HL-60/S4 treated with phorbol 12-myristate 13-acetate at 8.2 ng/mL for 4 days and 3 days (cell line): ENCODE measurements around the gene C1orf146.
"Not testable (repeated sequence)": the region's sequence is repeated elsewhere in the genome, so short reads cannot be mapped to it uniquely, and the experiment has no call there.

ENCODE experiments used
- in situ Hi-C: fragments of 300-500 bp; cut with MboI; formaldehyde crosslinking; loops from 2 replicates; pipeline ENCODE4 v1.15.0; 2022; ENCODE audit warnings: low sequenced_read_pairs

Gene C1orf146

DNA sequence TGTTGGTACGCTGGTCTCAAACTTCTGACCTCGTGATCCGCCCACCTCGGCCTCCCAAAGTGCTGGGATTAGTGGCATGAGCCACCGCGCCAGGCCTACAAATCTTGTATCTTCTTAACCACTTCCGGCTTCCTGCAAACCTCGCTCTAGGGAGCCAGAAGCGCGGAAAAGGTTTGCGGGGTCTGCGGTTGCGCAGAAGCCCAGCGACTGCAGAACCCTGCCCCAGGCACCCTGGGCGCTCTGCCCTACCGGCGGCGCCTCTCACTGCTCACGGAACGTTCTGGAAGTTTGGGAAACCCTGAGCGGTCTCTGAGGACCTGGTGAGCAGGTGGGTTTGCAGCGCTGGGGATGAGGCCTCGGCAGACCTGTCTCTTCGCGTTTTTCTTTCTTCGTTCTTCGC, at the start of gene C1orf146:
TSS of gene C1orf146 (plus strand) at position 195 of the 400 bp plus-strand sequence. CDS start 13,506 bp downstream, outside the sequence.
- in situ Hi-C loops: no loop called here

DNA sequence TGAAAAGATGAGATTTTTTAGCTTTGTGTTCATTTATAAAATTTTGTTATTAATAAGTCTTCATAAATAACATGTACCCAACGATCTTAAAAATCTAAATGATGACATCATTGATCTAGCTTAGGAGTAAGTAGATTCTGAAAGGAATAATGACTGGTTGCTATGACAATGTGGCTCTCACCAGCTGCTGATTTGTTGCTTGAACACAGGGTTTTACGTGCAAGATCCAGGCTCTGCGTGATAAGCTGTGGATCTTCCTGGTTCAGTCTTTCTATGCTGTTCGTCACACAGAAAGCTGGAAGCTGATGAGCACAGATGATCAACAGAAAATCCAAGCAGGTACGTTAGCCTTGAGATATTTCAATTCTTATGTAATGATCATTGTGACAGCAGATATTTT, 49.1 kb upstream of the C1orf146 start:
- in situ Hi-C loops: no loop called here

DNA sequence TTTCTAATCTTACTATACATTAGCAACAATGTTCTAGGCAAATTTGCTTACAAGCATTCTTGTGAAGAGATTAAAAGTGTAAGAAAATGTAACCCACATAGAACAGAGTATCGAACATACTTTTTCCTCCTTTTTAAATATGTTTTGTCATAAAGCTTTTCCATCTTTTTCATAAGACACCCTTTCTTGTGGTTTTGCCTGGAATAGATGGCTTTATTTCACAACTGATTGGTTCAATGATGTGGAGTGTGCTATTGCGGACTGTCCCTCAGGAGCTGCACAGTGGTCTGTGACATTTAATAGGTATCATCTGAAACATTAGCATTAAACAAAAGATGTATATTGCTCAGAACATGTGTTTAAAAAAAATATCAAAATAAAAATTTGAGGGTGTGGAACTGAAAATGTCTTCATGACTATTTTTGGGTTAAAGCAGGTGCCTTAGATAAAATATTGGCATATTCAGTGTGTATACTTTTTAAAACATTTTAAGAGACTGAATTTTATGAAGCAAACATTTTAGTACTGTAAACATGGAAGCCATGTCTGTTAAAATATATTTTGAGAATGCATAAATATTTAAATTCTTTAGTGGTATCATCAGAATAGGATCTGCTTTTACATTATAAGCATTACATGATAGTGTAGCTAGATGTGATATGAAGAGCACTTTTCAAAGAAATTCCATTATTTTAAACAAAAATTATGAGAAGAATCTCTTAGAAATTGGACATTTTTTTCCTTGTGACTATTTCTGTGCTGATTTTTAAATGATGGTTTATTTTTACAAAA, 48.3 kb upstream of the C1orf146 start:
- in situ Hi-C loops: no loop called here

DNA sequence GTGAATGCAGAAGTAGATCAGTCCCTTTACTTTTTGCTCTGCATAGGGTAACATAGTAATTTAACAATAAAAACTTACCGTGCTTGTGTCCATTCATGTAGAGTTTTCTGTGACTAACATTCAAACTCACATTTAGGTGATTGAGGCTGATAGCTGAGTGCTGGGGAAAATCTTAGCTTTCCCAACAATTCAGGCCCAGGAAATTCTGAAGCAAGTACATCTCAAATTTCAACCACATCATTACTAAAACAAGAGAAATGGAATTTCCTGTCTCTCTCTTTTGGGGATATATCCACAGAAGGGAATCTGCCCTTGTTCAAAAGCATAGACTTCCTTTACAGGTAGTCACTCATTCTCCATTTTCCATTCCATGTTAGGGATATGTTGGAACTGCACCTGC, 33.1 kb upstream of the C1orf146 start:
- in situ Hi-C loops: no loop called here

DNA sequence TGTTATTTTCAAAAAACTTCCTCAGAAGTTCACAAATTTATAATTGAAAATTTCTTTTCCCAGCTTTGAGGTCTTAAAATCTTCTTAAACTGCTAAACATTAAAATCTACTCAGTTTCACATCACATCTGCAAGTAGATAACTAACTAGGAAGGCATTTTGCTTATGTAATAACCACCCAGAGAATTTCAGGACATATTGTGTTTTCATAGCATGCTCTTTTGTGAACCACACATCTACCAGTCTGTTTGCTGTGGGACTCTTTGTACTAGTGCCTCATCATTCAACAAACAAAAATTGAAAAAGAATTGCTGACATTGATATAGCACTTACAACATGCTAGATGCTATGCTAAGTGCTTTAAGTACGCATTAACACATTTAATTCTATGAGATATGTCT, 31.6 kb upstream of the C1orf146 start:
- in situ Hi-C loops: no loop called here

DNA sequence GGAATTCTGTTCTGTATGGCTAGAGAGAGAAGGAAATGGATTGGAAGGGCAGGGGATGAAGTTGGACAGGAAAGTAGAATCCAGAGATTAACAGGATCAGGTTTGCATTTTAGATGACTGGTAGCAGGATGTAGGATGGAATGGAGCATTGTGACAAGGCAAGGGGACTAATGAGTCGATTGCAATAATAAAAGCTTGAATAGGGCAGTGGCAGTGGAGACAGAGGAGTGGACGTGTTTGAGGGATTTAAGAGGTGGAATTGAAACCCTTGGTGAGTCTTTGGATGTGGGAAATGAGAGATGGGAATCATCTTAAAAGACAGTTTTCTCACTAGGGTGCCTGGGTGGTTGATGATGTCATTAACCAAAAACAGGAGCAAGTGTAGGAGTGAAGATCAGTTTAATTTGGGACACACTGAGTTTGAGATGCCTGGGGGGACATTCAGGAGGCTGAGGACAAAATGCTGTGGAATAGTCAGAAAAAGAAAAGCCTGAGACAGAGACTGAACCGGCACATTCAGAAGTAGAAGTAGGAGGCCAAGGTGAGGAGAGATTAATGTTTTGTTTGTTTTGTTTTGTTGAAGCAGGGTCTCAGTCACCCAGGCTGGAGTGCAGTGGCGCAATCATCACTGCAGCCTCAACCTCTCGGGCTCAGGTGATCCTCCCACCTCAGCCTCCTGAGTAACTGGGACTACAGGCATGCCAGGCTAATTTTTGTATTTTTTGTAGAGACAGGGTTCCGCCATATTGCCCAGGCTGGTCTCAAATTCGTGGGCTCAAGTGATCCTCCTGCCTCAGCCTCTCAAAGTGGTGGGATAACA, 29.1 kb upstream of the C1orf146 start:
- in situ Hi-C loops: no loop called here

DNA sequence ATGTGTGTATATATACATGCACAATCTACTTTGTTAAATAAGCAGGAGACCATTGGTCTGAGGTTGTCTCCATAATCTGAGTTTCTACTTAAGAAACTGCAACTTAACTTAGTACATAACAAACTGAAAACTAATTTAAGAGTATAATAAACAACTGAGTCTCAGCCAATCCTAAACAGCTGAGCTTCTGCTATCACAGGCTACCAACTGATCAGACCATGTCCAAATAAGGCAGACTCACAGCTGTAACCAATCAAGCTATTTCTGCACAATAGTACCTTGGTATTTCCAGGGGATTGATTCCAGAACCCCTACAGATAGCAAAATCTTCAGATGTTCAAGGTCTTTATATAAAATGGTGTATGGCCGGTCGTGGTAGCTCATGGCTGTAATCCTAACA, 26.0 kb upstream of the C1orf146 start:
- in situ Hi-C loops: no loop called here

DNA sequence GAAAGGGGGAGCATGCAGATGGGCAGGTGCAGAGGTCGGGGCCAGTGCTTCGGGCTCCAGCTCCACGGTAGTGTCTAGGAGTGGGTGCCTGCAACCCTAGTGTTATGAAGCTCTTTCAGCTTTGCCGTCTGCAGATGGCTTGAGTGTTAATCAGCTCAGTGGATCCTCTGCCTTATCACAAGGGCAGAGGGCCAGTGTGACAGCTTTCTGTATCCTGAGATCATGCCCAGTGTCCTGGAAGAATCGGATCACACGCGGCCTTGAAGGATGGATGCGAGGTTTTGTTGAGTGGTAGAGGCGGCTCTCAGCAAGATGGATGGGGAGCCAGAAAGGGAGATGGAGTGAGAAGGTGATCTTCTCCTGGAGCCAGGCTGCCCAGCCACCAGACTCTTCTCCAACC, 25.5 kb upstream of the C1orf146 start:
- in situ Hi-C loops: no loop called here

- in situ Hi-C loops: no loop called here
These were observed 23.2 kb upstream of the C1orf146 start for GRCh38 chr1:92194511-92194910.

DNA sequence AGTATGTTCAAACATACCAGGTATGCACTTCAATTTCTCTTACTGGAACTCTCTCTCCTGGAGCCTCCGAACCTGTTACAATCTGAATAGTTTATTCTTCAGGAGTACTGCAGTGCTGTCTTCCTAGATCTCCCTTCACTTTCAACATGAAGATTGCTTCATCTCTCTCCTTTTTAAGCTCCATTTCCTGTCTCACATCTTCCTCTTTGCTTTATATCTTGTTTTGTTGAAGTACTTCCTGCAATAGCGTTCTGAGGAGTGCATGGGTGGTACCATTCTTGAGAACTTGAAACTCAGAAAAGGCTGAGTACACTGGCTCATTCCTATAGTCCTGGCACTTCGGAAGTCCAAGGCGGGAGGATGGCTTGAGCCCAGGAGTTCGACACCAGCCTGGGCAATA, 15.7 kb upstream of the C1orf146 start:
- in situ Hi-C loops: no loop called here

DNA sequence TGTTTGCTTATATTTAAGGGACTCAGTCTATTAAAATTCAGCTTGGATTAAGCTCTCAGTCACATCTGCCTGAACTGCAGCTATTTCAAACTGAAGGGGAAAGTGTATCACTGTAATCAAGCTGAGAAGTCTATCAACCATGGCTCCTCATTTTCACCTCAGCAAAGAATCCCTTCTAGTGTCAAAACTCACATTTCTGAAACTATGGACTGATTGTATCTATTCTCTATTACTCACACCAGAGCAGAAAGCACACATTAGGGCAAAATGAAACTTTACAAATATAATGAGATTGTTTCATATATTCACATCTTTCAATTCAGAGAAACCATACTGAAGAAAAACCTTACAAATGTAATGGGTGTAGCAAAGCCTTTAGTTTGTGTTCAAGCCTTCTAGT, 14.6 kb upstream of the C1orf146 start:
- in situ Hi-C loops: no loop called here

- in situ Hi-C loops: no loop called here
These were observed 7.0 kb upstream of the C1orf146 start for GRCh38 chr1:92210701-92211100.

- in situ Hi-C loops: no loop called here
These were observed 6.5 kb upstream of the C1orf146 start for GRCh38 chr1:92211166-92211565.

DNA sequence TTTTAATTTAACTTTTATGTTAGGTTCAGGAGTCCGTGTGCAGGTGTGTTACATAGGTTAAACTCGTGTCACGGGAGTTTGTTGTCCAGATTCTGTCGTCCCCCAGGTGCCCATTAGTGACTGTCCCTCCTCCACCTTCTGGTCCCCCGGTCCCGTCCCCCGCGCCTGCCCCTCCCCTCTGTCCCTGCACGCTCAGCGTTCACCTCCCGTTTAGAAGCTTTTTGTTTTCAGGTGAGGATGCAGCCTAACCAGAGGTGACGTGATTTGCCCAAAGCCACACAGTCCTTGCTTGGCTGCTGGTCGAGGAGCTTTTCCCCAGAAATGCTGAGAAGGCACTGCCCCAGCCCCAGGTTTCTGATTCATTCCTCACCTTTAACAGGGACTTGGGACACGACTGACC, 844 bp downstream of the C1orf146 start:
- in situ Hi-C loops: no loop called here

DNA sequence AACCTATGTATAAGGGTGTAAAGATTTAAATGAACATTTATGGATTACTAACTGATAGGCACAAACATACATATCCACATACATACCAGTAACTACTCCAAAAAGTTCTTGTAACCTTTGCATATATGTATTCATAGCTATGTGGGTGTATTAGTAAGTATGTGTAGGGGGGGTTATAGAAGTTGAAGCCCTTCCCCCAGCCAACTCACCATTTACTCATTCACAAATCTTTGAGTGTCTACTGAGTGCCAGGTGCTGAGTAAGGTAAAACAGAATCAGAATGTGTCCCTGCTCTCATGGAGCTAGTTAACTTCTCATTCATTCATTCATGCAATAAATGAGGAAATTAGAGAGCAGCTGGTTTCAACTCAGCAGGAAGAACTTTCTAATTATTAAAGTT, 1.3 kb downstream of the C1orf146 start:
- in situ Hi-C loops: no loop called here

- in situ Hi-C loops: no loop called here
These were observed 10.7 kb downstream of the C1orf146 start for GRCh38 chr1:92228401-92228800.

DNA sequence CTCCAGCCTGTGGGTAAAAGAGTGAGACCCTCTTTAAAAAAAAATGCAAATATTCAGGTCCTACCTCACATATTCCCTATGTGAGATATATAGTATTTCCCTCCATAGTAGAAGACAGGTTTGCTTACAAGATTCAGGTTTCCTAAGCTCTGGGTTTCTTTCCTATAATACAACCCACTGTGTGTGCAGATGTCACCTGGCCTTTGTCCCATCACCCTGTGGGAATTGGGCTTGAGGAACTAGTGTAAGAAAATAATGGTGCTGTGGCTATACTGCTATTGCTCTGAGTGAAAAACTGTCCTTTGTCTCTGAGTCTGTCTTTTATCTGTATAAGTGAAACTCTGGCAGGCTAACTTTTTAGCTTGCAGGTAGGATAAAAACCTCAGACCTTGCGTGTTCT, 13.0 kb downstream of the C1orf146 start:
- in situ Hi-C loops: no loop called here

DNA sequence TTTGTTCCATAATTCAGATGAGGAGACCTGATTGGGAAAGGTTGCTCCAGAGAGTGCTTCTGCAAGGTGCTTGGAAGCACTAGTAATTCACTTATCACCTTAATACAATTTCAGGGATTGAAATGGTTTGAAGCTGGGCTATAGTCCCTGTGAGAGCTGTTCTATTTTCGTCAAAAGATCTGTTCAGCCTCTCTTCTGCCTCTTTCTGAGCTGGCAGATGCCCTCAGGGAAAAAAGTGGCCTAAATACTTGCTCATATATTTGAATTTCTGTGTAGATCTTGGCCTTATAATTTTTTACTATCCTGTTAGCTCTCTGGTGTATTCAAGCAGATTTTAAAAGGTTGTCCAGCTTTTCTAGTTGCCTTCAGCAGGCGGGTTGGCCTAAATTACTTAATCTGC, 22.3 kb downstream of the C1orf146 start:
- in situ Hi-C loops: no loop called here

GRCh38 chr1:92244376-92244775, 26.7 kb downstream of the C1orf146 start:
- in situ Hi-C loops: no loop called here

DNA sequence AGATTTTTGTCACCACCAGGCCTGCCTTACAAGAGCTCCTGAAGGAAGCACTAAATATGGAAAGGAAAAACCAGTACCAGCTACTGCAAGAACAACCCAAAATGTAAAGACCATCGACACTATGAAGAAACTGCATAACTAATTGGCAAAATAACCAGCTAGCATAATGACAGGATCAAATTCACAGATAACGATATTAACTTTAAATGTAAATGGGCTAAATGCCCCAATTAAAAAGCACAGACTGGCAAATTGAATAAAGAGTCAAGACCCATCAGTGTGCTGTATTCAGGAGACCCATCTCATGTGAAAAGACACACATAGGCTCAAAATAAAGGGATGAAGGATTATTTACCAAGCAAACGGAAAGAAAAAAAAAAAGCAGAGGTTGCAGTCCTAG, 37.0 kb downstream of the C1orf146 start:
- in situ Hi-C loops: not testable (repeated sequence)

- in situ Hi-C loops: no loop called here
These were observed 41.6 kb downstream of the C1orf146 start for GRCh38 chr1:92259350-92259749.

GRCh38 chr1:92262516-92262915, 44.8 kb downstream of the C1orf146 start:
- in situ Hi-C loops: no loop called here
